Measurements from ENCODE around the gene COX7A1.

COX7A1 gene

GRCh38 chr19:36160821-36161596, 8.8 kb upstream of the COX7A1 start:
- H3K27ac ChIP-seq (ENCODE audit: low read depth, low read length) = no peak overlapping the region
- H3K4me3 ChIP-seq (ENCODE audit: low read length) = no peak overlapping the region
- no peaks in the 10 kb centered on the region for H3K36me3 ChIP-seq (ENCODE audit: control insufficient read depth, insufficient read depth, low read length)
- no peak overlapping the region for H3K9ac ChIP-seq (ENCODE audit: low read length)
- H3K4me1 ChIP-seq (ENCODE audit: control insufficient read depth, insufficient read depth, low read length) = no peaks in the 10 kb centered on the region
- no peaks in the 10 kb centered on the region for H3K27me3 ChIP-seq (ENCODE audit: control insufficient read depth, insufficient read depth, low read length)

GRCh38 chr19:36153126-36153525, 879 bp upstream of the COX7A1 start:
- Histone ChIP-seq H3K27ac (ENCODE audit: low read depth, low read length) (peak overlapping the region; percentile 97), H3K4me1 (ENCODE audit: control insufficient read depth, insufficient read depth, low read length) (peaks cover 7% of the 10 kb centered on the region), H3K36me3 (ENCODE audit: control insufficient read depth, insufficient read depth, low read length) (peaks cover 12% of the 10 kb centered on the region), H3K4me3 (ENCODE audit: low read length) (no peak overlapping the region), H3K27me3 (ENCODE audit: control insufficient read depth, insufficient read depth, low read length) (no peaks in the 10 kb centered on the region), H3K9ac (ENCODE audit: low read length) (no peak overlapping the region)

DNA sequence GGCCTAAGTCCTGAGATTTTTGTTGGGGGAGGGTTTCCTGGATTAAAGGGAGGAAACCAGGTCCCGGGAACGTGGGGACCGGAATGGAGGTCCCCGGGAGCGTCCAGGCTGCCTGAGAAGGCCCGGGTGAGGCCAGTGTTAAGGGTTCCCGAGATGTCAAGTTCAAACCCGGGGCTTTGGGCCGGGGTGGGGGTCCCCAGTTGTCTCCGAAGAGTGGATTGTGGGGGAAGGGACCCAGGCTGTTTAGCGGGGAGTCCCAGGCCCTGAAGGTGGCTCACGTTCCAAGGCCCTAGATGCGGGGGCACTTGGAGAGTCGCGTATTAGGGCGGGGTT, 262 bp downstream of the COX7A1 start:
- H3K4me1 ChIP-seq (ENCODE audit: control insufficient read depth, insufficient read depth, low read length) = peaks cover 7% of the 10 kb centered on the region
- H3K27me3 ChIP-seq (ENCODE audit: control insufficient read depth, insufficient read depth, low read length) = no peaks in the 10 kb centered on the region
- peak overlapping the region; percentile 97 for H3K27ac ChIP-seq (ENCODE audit: low read depth, low read length)
- H3K9ac ChIP-seq (ENCODE audit: low read length) = peak overlapping the region; percentile 86
- peak overlapping the region; percentile 65 for H3K4me3 ChIP-seq (ENCODE audit: low read length)
- peaks cover 16% of the 10 kb centered on the region for H3K36me3 ChIP-seq (ENCODE audit: control insufficient read depth, insufficient read depth, low read length)

DNA sequence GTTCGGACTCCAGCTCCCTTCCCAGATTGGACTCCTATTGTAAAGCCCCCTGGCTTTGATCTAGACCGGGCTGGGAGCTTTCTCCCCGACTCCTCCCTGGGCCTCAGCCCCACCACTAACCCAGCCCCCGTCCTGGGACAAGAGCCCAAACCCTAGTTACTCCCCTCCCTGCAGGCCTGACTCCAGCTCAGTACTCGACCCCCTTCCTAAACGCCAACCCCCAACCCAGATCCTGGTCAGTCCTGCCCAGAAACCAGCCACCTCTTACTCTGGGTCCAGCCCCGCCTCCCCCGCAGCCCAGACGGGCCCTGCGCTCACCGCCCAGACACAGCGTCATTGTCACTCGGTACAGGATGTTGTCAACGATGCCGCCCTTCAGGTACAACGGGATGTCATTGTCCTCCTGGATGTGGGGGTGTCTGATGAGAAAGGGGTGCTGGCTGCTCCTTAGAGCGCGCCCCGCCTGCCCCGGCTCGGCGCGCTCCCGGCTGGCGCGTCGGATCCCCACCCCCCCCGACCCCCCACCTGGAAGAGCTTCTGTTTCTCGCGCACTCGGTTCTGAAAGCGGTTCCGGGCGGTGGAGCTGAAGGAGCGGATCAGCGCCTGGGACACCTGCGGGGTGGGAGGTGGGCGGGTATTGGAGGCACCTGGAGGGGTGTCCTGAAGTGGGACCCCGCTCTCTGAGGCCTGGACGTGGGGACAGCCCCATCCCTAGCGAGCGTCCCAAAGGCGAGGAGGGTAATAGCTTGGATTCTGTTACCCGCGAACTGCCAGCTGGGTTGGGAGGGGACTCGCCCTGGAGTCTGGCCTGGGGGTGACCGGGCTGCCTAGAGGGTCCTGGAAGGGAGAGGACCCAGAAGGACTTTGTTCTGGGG, 866 bp downstream of the COX7A1 start:
- peaks cover 7% of the 10 kb centered on the region for H3K4me1 ChIP-seq (ENCODE audit: control insufficient read depth, insufficient read depth, low read length)
- H3K9ac ChIP-seq (ENCODE audit: low read length) = peak overlapping the region; percentile 86
- H3K4me3 ChIP-seq (ENCODE audit: low read length) = peak overlapping the region; percentile 65
- peaks cover 22% of the 10 kb centered on the region for H3K36me3 ChIP-seq (ENCODE audit: control insufficient read depth, insufficient read depth, low read length)
- no peaks in the 10 kb centered on the region for H3K27me3 ChIP-seq (ENCODE audit: control insufficient read depth, insufficient read depth, low read length)
- H3K27ac ChIP-seq (ENCODE audit: low read depth, low read length) = peak overlapping the region; percentile 97

- peaks cover 7% of the 10 kb centered on the region for H3K4me1 ChIP-seq (ENCODE audit: control insufficient read depth, insufficient read depth, low read length)
- no peak overlapping the region for H3K9ac ChIP-seq (ENCODE audit: low read length)
- H3K27me3 ChIP-seq (ENCODE audit: control insufficient read depth, insufficient read depth, low read length) = no peaks in the 10 kb centered on the region
- no peak overlapping the region for H3K4me3 ChIP-seq (ENCODE audit: low read length)
- H3K36me3 ChIP-seq (ENCODE audit: control insufficient read depth, insufficient read depth, low read length) = peaks cover 30% of the 10 kb centered on the region
- peak overlapping the region; percentile 97 for H3K27ac ChIP-seq (ENCODE audit: low read depth, low read length)
These were observed 1.7 kb downstream of the COX7A1 start for GRCh38 chr19:36150586-36150985.

GRCh38 chr19:36149673-36150406, 2.4 kb downstream of the COX7A1 start:
- H3K27me3 ChIP-seq (ENCODE audit: control insufficient read depth, insufficient read depth, low read length) = no peaks in the 10 kb centered on the region
- H3K9ac ChIP-seq (ENCODE audit: low read length) = no peak overlapping the region
- peaks cover 7% of the 10 kb centered on the region for H3K4me1 ChIP-seq (ENCODE audit: control insufficient read depth, insufficient read depth, low read length)
- peaks cover 33% of the 10 kb centered on the region for H3K36me3 ChIP-seq (ENCODE audit: control insufficient read depth, insufficient read depth, low read length)
- no peak overlapping the region for H3K4me3 ChIP-seq (ENCODE audit: low read length)
- no peak overlapping the region for H3K27ac ChIP-seq (ENCODE audit: low read depth, low read length)

DNA sequence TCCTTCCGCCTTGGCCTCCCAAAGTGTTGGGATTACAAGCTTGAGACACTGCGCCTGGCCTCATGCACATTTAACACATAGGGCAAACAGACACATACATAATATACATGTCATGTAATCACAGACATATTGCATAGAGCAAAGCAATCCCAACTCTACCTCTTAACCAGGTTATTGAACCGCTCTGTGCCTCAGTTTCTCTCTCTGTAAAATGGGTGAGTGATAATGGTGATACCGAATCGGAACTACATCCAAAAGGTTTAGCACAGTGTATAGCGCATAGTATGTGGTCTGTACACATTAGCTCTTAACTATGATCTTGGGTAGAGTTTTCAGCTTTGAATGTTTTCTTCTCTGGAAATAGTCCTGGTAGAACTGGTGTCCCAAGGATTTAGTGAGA, 7.6 kb downstream of the COX7A1 start:
- Histone ChIP-seq H3K4me1 (ENCODE audit: control insufficient read depth, insufficient read depth, low read length) (peaks cover 4% of the 10 kb centered on the region), H3K27me3 (ENCODE audit: control insufficient read depth, insufficient read depth, low read length) (no peaks in the 10 kb centered on the region), H3K36me3 (ENCODE audit: control insufficient read depth, insufficient read depth, low read length) (peaks cover 43% of the 10 kb centered on the region), H3K27ac (ENCODE audit: low read depth, low read length) (no peak overlapping the region), H3K4me3 (ENCODE audit: low read length) (no peak overlapping the region), H3K9ac (ENCODE audit: low read length) (no peak overlapping the region)

DNA sequence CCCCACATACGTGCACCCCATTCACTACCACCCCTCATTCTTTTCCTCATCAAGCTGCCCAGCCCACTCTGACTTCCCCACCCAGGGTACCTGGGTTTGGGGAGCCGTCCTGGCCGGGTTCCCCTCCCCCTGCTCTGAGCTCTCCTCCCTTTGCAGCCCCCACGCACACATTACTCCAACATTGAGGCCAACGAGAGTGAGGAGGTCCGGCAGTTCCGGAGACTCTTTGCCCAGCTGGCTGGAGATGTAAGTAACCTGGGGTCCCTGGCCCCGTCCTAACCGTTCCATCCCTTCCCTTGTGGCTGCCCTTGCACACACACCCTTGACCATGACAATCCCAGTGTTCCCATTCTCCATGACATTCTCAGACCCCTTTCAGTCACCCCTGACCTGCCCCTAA, 9.8 kb downstream of the COX7A1 start:
- peaks cover 36% of the 10 kb centered on the region for H3K36me3 ChIP-seq (ENCODE audit: control insufficient read depth, insufficient read depth, low read length)
- H3K9ac ChIP-seq (ENCODE audit: low read length) = no peak overlapping the region
- H3K4me1 ChIP-seq (ENCODE audit: control insufficient read depth, insufficient read depth, low read length) = peaks cover 4% of the 10 kb centered on the region
- H3K27me3 ChIP-seq (ENCODE audit: control insufficient read depth, insufficient read depth, low read length) = no peaks in the 10 kb centered on the region
- H3K4me3 ChIP-seq (ENCODE audit: low read length) = no peak overlapping the region
- no peak overlapping the region for H3K27ac ChIP-seq (ENCODE audit: low read depth, low read length)

GRCh38 chr19:36142046-36142445, 10.2 kb downstream of the COX7A1 start:
- Histone ChIP-seq H3K4me3 (ENCODE audit: low read length) (no peak overlapping the region), H3K4me1 (ENCODE audit: control insufficient read depth, insufficient read depth, low read length) (peaks cover 4% of the 10 kb centered on the region), H3K27me3 (ENCODE audit: control insufficient read depth, insufficient read depth, low read length) (no peaks in the 10 kb centered on the region), H3K27ac (ENCODE audit: low read depth, low read length) (no peak overlapping the region), H3K9ac (ENCODE audit: low read length) (no peak overlapping the region), H3K36me3 (ENCODE audit: control insufficient read depth, insufficient read depth, low read length) (peaks cover 35% of the 10 kb centered on the region)

- no peak overlapping the region for H3K9ac ChIP-seq (ENCODE audit: low read length)
- H3K27me3 ChIP-seq (ENCODE audit: control insufficient read depth, insufficient read depth, low read length) = no peaks in the 10 kb centered on the region
- peaks cover 6% of the 10 kb centered on the region for H3K4me1 ChIP-seq (ENCODE audit: control insufficient read depth, insufficient read depth, low read length)
- peaks cover 27% of the 10 kb centered on the region for H3K36me3 ChIP-seq (ENCODE audit: control insufficient read depth, insufficient read depth, low read length)
- peak overlapping the region; percentile 98 for H3K4me3 ChIP-seq (ENCODE audit: low read length)
- H3K27ac ChIP-seq (ENCODE audit: low read depth, low read length) = peak overlapping the region; percentile 95
These were observed 11.0 kb downstream of the COX7A1 start for GRCh38 chr19:36141039-36141927.

DNA sequence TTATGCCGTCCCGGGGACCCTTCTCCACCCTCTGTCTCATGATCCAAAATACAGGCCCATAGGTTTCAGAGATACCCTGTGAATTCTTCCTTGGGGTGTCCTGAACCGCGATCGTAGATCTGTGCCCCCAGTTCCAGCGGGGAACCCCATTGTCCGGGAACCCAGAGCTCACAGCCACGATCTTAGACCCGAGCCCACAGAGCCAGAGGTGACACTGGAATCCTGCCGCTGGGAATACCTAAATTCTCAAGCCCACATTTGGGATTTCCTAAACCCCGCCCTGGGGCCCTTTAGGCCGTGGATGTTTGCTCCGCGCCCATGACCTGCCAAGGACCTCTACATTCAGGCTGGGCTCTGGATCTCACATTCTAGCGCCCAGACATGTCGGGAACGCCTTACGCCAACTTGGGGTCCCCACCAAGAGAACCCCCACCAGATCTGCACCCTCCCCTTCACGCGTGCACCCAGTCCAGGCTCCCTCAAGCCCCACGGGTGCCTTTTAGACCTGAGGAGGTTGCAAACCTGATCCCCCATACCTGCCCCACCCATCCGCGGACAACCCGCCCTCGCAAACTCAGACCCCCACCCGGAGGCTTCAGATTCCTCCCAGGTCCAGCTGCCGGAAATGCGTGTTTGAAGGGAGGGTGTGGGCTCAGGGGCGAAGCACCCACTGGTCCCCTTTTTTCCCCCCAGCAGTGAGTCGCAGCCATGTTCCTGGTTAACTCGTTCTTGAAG, 11.8 kb downstream of the COX7A1 start:
- Histone ChIP-seq H3K9ac (ENCODE audit: low read length) (peak overlapping the region; percentile 92), H3K4me3 (ENCODE audit: low read length) (peak overlapping the region; percentile 98), H3K36me3 (ENCODE audit: control insufficient read depth, insufficient read depth, low read length) (peaks cover 19% of the 10 kb centered on the region), H3K4me1 (ENCODE audit: control insufficient read depth, insufficient read depth, low read length) (peaks cover 6% of the 10 kb centered on the region), H3K27me3 (ENCODE audit: control insufficient read depth, insufficient read depth, low read length) (no peaks in the 10 kb centered on the region), H3K27ac (ENCODE audit: low read depth, low read length) (peak overlapping the region; percentile 95)

Data from rectal smooth muscle tissue (tissue), 1 donor.